Chondrocyte (in vitro differentiated cells): Measurements from ENCODE around the gene PIP4K2C. TPM values are rescaled to one million over a fixed set of nuclear protein-coding genes. Genes with fewer than 3 reads are reported as not detected.
"Not testable (repeated sequence)": the region's sequence is repeated elsewhere in the genome, so short reads cannot be mapped to it uniquely, and the experiment has no call there.

Source experiments
- DNase-seq: peaks from one replicate; pipeline ENCODE4 v3.0.0; 2021; ENCODE audit warnings: mixed read lengths, low spot score
- H3K27ac Mint-ChIP-seq: one replicate; pipeline ENCODE4 v1.8.0; 2021; ENCODE audit warnings: mild to moderate bottlenecking, moderate library complexity, mixed read lengths; ENCODE audit not compliant: unreplicated experiment
- H3K27me3 Mint-ChIP-seq: 2 replicates; pipeline ENCODE4 v1.8.0; 2021; ENCODE audit warnings: low read depth, mixed read lengths
- H3K36me3 Mint-ChIP-seq: 2 replicates; pipeline ENCODE4 v1.8.0; 2021; ENCODE audit warnings: low read depth, mixed read lengths
- H3K4me1 Mint-ChIP-seq: 2 replicates; pipeline ENCODE4 v1.8.0; 2021; ENCODE audit warnings: low read depth, mild to moderate bottlenecking, mixed read lengths
- H3K4me3 Mint-ChIP-seq: one replicate; pipeline ENCODE4 v1.8.0; 2021; ENCODE audit warnings: mild to moderate bottlenecking, moderate library complexity, mixed read lengths; ENCODE audit not compliant: unreplicated experiment
- H3K9me3 Mint-ChIP-seq: 2 replicates; pipeline ENCODE4 v1.8.0; 2021; ENCODE audit warnings: low read depth, mixed read lengths
- total RNA-seq: library from RNA; stranded (reverse); gene quantifications from 3 replicates; pipeline ENCODE4 v1.2.1, GENCODE V29; 2021
- TF ChIP-seq, protein P1 (sequence below): fragments of 200-600 bp; sonication (generic); IDR thresholded peaks from 2 replicates; pipeline ENCODE4 v1.5.0; 2021; ENCODE audit warnings: antibody characterized with exemption, mild to moderate bottlenecking, moderate library complexity

Gene PIP4K2C
- total RNA-seq, 1 donor from 2014 or later, result 33.1 TPM

DNA sequence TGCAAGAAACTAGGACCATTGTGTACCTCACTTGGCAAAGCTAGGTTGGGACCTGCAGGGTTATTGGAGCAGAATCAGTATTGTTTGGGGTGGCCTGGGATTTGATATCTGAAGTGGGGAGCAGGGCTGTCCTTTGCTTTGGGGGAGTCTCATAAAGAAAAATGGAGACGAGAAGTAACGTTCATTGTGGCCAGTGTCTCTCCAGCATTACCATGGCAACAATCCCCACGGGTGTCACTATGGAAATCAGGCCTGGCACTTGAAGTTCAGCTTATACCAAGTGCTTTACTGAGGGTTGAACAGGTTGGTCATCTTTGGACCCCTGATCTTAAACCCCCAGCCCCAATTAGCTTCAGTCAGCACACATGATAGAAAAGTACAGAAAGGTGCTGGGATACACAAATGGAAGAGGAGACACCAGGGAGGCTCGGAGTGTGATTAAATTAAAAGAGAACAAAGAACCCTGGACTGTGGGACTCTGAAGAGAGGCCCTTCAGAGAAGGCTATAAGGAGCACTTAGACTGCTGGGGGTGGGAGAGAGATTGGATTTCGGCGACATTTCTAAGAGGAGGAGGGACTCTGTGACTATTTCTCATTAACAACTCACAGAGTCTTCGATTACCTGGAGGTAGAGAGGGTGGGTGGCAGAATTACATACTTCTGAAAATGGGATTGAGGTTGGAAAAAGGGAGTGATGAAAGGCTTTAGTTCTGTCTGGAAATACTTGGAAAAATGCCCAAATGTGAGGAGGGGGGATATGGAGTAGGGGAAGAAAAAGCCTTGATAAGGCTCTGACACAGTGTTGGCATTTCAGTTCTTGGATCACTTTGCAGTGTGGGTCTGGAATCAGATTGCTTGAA, 37.4 kb upstream of the PIP4K2C start:
- peak overlapping the region; percentile 70 for H3K27ac Mint-ChIP-seq

DNA sequence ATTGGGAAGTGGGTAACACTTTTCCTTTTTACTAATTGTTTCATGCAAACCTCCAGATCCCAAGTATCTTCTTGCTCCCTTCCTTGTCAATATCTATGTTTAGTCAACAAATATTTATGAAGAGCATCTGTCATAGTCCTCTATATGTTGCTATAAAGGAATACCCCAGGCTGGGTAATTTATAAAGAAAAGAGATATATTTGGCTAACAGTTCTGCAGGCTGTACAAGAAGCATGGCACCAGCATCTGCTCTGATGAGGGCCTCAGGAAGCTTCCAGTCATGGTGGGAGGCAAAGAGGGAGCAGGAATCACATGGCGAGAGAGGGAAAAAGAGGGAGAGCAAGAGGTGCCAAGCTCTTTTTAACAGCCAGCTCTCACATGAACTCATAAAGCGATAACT, 36.5 kb upstream of the PIP4K2C start:
- H3K27ac Mint-ChIP-seq, result no peak overlapping the region
- H3K4me1 Mint-ChIP-seq, result peaks cover 41% of the 10 kb centered on the region
- no peak for DNase-seq
- H3K36me3 Mint-ChIP-seq, result peaks cover 4% of the 10 kb centered on the region
- H3K4me3 Mint-ChIP-seq, result no peak overlapping the region
- H3K27me3 Mint-ChIP-seq, result peaks cover under 1% of the 10 kb centered on the region
- H3K9me3 Mint-ChIP-seq, result no peaks in the 10 kb centered on the region
- TF ChIP-seq, protein P1, sequence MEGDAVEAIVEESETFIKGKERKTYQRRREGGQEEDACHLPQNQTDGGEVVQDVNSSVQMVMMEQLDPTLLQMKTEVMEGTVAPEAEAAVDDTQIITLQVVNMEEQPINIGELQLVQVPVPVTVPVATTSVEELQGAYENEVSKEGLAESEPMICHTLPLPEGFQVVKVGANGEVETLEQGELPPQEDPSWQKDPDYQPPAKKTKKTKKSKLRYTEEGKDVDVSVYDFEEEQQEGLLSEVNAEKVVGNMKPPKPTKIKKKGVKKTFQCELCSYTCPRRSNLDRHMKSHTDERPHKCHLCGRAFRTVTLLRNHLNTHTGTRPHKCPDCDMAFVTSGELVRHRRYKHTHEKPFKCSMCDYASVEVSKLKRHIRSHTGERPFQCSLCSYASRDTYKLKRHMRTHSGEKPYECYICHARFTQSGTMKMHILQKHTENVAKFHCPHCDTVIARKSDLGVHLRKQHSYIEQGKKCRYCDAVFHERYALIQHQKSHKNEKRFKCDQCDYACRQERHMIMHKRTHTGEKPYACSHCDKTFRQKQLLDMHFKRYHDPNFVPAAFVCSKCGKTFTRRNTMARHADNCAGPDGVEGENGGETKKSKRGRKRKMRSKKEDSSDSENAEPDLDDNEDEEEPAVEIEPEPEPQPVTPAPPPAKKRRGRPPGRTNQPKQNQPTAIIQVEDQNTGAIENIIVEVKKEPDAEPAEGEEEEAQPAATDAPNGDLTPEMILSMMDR, result no peak

More for the DNA sequence above, 37.4 kb upstream of the PIP4K2C start:
- peak overlapping the region; percentile 5 for H3K4me3 Mint-ChIP-seq
- TF ChIP-seq, protein P1, result no peak
- peaks cover 7% of the 10 kb centered on the region for H3K27me3 Mint-ChIP-seq
- H3K36me3 Mint-ChIP-seq, result peaks cover 4% of the 10 kb centered on the region
- H3K9me3 Mint-ChIP-seq, result no peaks in the 10 kb centered on the region
- peaks cover 45% of the 10 kb centered on the region for H3K4me1 Mint-ChIP-seq
- DNase-seq, result no peak

DNA sequence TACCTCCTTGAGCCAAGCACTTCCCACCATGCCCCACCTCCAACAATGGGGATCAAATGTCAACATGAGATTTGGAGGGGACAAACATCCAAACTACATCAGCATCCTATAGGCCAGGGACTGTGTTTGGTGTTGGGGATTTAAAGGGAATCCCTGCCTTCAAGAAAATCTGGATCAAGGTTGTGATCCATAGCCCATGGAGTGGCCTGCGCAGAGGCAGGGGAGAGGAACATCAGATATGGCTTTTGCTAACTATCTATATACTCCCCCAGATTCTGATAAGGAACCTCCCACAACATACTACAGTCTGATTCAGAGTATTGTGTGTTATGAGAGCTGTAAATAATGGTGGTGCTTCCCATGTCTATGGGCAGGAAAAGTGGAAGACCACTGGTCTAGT, 36.1 kb upstream of the PIP4K2C start:
- TF ChIP-seq, protein P1, result no peak
- Mint-ChIP-seq H3K9me3 (no peaks in the 10 kb centered on the region), H3K4me1 (peaks cover 39% of the 10 kb centered on the region), H3K27ac (no peak overlapping the region), H3K4me3 (no peak overlapping the region), H3K36me3 (peaks cover 4% of the 10 kb centered on the region), H3K27me3 (no peaks in the 10 kb centered on the region)
- no peak for DNase-seq

DNA sequence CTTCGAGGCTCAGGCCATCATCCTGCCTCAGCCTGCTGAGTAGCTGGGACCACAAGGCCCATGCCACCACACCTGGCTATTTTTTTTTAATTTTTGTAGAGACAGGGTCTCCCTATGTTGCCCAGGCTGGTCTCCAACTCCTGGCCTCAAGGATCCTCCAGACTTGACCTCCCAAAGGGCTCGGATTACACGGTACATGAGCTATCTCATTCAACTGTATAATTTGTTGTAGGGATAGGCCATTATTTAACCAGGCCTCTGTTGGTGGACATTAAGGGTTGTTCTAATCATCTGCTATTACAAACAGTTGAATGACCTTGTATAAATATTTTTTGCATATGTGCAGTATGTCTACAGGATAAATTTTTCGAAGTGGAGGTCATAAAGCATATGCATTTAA, 32.1 kb upstream of the PIP4K2C start:
- Mint-ChIP-seq H3K4me3 (no peak overlapping the region), H3K27me3 (peaks cover 8% of the 10 kb centered on the region), H3K9me3 (no peaks in the 10 kb centered on the region), H3K27ac (no peak overlapping the region), H3K36me3 (peaks cover 8% of the 10 kb centered on the region), H3K4me1 (peaks cover 2% of the 10 kb centered on the region)
- TF ChIP-seq, protein P1, result no peak
- DNase-seq, result no peak

DNA sequence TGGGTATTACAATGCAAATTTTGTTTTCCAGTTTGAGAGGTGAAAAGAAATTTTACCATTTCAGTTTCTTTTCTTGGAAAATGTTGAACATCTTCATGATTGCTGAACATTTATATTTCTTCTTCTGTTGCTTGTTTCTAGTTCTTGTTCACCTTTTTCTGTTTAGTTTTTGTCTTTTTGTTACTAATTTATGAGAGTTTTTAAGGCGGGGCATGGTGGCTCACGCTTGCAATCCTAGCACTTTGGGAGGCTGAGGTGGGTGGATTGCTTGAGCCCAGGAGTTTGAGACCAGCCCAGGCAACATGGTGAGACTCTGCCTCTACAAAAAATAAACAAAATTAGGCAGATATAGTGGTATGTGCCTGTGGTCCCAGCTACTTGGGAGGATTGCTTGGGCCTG, 30.5 kb upstream of the PIP4K2C start:
- no peak for DNase-seq
- Mint-ChIP-seq H3K9me3 (no peaks in the 10 kb centered on the region), H3K4me1 (no peaks in the 10 kb centered on the region), H3K27me3 (peaks cover 8% of the 10 kb centered on the region), H3K4me3 (no peak overlapping the region), H3K27ac (no peak overlapping the region), H3K36me3 (peaks cover 12% of the 10 kb centered on the region)
- TF ChIP-seq, protein P1, result no peak

DNA sequence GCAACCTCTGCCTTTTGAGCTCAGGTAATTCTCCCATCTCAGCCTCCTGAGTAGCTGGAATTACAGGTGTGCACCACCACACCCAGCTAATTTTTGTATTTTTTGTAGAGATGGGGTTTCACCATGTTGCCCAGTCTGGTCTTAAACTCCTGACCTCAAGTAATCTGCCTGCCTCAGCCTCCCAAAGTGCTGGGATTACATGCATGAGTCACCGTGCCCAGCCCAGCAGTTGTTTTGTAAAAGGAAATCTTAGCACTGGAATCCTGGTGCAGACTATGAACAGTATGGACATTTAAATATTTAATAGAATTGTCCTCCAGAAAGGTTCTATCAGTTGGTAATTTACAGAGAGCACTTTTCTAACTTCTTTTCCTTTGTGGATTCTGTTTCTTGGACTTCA, 29.9 kb upstream of the PIP4K2C start:
- not testable (repeated sequence) for H3K4me3 Mint-ChIP-seq, DNase-seq

More for the DNA sequence above, 29.9 kb upstream of the PIP4K2C start:
- H3K27ac Mint-ChIP-seq, H3K27me3 Mint-ChIP-seq, H3K9me3 Mint-ChIP-seq, H3K4me1 Mint-ChIP-seq: not testable (repeated sequence)
- peaks cover 12% of the 10 kb centered on the region for H3K36me3 Mint-ChIP-seq
